Endothelial cell (in vitro differentiated cells): ENCODE measurements around the gene NR3C1. TPM values are rescaled to one million over a fixed set of nuclear protein-coding genes. Genes with fewer than 3 reads are reported as not detected.

Experiments
- DNase-seq: peaks from one replicate; pipeline ENCODE4 v3.0.0; 2021; ENCODE audit warnings: low spot score
- H3K27ac Mint-ChIP-seq: one replicate; pipeline ENCODE4 v1.8.0; 2021; ENCODE audit warnings: mixed read lengths, inconsistent platforms; ENCODE audit not compliant: unreplicated experiment
- H3K27me3 Mint-ChIP-seq: one replicate; pipeline ENCODE4 v1.8.0; 2021; ENCODE audit warnings: mild to moderate bottlenecking, moderate library complexity, mixed read lengths, inconsistent platforms; ENCODE audit not compliant: unreplicated experiment
- H3K36me3 Mint-ChIP-seq: one replicate; pipeline ENCODE4 v1.8.0; 2021; ENCODE audit warnings: mild to moderate bottlenecking, low read depth, mixed read lengths, inconsistent platforms; ENCODE audit not compliant: unreplicated experiment
- H3K4me1 Mint-ChIP-seq: one replicate; pipeline ENCODE4 v1.8.0; 2021; ENCODE audit warnings: mild to moderate bottlenecking, mixed read lengths, inconsistent platforms; ENCODE audit not compliant: unreplicated experiment
- H3K4me3 Mint-ChIP-seq: one replicate; pipeline ENCODE4 v1.8.0; 2021; ENCODE audit warnings: mild to moderate bottlenecking, mixed read lengths, inconsistent platforms; ENCODE audit not compliant: unreplicated experiment
- H3K9me3 Mint-ChIP-seq: one replicate; pipeline ENCODE4 v1.8.0; 2021; ENCODE audit warnings: mixed read lengths, inconsistent platforms; ENCODE audit not compliant: unreplicated experiment
- total RNA-seq: library from RNA; stranded (reverse); fragmentation: NEBNext Ultra II Directional; extraction: Animal tissue kit (Norgen Biotek cat#: 25700); gene quantifications from one replicate; pipeline ENCODE4 v1.2.1, GENCODE V29; 2021; ENCODE audit not compliant: unreplicated experiment
- TF ChIP-seq, protein P1 (sequence below): fragments of 200-600 bp; sonication (generic); IDR thresholded peaks from one replicate; pipeline ENCODE4 v1.5.0; 2021; ENCODE audit warnings: antibody characterized with exemption; ENCODE audit not compliant: unreplicated experiment

The NR3C1 gene
- total RNA-seq, 1 donor from 2014 or later = 9.9 TPM

DNA sequence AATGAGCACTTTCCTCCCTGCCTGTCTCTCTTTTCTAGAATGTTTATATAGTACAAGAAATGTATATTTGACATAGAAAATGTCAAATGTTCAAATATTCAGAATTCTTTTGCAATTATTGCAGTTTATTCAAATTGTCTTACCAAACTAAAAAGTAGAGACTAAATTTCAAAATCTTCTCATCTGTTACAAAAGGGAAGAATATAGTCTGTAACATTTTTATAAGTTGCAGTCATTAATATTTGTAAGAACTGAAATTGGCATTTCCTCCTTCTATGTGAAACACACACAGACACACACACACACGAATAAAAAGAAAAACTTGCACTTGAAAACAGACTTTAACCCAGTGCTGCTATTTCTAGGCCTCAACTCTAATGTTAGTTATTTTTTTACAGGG, 56.4 kb downstream of the NR3C1 start:
- no peak overlapping the region for H3K4me3 Mint-ChIP-seq
- no peaks in the 10 kb centered on the region for H3K27me3 Mint-ChIP-seq
- H3K36me3 Mint-ChIP-seq = no peaks in the 10 kb centered on the region
- TF ChIP-seq, protein P1, sequence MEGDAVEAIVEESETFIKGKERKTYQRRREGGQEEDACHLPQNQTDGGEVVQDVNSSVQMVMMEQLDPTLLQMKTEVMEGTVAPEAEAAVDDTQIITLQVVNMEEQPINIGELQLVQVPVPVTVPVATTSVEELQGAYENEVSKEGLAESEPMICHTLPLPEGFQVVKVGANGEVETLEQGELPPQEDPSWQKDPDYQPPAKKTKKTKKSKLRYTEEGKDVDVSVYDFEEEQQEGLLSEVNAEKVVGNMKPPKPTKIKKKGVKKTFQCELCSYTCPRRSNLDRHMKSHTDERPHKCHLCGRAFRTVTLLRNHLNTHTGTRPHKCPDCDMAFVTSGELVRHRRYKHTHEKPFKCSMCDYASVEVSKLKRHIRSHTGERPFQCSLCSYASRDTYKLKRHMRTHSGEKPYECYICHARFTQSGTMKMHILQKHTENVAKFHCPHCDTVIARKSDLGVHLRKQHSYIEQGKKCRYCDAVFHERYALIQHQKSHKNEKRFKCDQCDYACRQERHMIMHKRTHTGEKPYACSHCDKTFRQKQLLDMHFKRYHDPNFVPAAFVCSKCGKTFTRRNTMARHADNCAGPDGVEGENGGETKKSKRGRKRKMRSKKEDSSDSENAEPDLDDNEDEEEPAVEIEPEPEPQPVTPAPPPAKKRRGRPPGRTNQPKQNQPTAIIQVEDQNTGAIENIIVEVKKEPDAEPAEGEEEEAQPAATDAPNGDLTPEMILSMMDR = no peak
- no peak for DNase-seq
- H3K27ac Mint-ChIP-seq = no peak overlapping the region
- no peaks in the 10 kb centered on the region for H3K4me1 Mint-ChIP-seq
- H3K9me3 Mint-ChIP-seq = no peaks in the 10 kb centered on the region

DNA sequence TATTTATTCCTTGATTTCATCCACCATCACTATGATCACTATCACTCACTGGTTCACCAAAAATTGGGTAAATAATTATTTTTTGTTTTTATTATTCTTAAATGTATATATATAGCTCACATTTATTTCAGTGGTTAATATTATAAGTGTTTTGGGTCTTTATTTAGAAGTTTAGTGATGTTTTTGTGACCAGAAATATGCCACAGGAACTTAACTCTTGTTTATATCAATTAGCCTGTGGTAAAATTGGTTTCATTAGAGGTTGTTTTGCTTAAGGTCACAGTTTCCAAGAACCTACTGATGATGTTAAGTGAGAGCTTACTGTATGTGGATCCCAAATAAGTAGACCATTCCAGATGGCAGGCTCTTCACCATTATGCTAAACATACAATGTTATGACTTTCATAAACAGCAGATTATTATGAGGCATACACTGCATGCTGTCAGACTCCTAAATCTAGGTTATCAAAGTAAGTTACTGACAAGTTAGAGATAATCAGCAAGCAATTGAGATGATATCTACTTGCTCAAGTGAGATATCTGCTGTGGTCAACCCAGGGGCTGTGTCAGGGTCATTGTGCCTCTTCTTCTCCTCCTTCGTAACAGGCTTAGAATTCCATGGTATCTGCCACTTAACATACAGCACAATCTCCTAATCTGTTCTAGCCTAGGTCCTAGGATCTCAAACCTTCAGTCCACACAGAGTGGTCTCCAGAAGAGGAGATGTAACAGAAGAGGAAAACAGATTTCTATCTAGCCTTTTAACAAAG, 57.6 kb downstream of the NR3C1 start:
- Mint-ChIP-seq H3K4me3 (no peak overlapping the region), H3K36me3 (no peaks in the 10 kb centered on the region), H3K27ac (no peak overlapping the region), H3K9me3 (no peaks in the 10 kb centered on the region), H3K27me3 (no peaks in the 10 kb centered on the region), H3K4me1 (no peaks in the 10 kb centered on the region)
- TF ChIP-seq, protein P1 = no peak
- no peak for DNase-seq

DNA sequence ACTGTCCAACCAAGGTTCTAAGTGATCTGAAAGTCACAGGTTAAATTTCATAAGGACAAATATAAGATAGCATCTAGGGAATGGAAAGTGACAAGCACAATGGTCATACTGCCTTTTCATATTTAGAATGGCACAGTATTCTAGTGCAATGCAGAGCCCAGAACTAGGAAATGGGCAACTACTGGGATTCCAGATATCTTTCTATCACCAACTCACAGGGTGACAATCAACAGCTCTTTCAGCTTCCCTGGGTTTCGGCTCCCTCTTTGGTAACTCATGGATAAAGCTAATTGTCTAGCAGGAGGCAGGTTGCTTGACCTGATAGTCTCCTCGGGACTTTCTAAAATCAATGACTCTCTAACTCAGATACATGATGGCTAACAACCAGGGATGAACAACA, 60.4 kb downstream of the NR3C1 start:
- H3K27me3 Mint-ChIP-seq = no peaks in the 10 kb centered on the region
- TF ChIP-seq, protein P1 = no peak
- H3K9me3 Mint-ChIP-seq = no peaks in the 10 kb centered on the region
- H3K4me1 Mint-ChIP-seq = no peaks in the 10 kb centered on the region
- no peak overlapping the region for H3K4me3 Mint-ChIP-seq
- DNase-seq = no peak
- H3K27ac Mint-ChIP-seq = no peak overlapping the region
- no peaks in the 10 kb centered on the region for H3K36me3 Mint-ChIP-seq

DNA sequence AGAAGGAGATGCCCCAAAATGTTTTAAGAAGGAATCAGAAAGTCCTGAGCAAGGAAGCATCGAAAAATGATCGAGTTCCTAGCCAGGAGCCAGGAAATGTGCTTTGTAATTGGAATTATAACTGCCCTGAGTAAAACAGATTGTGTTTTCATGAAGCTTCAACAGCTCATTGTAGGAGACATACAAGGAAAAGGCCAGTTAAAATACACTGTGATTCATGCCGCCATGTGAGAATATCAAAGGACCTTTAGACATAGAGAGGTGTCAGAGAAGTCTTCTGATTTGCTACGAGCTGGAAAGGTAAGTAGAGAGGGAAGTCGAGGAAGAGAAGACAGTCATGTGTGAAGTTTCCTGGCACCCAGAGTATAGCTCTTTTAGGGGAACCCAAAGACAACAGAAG, 60.9 kb downstream of the NR3C1 start:
- Mint-ChIP-seq H3K36me3 (no peaks in the 10 kb centered on the region), H3K27ac (no peak overlapping the region), H3K4me3 (no peak overlapping the region), H3K9me3 (no peaks in the 10 kb centered on the region), H3K27me3 (no peaks in the 10 kb centered on the region), H3K4me1 (no peaks in the 10 kb centered on the region)
- TF ChIP-seq, protein P1 = no peak
- DNase-seq = no peak

DNA sequence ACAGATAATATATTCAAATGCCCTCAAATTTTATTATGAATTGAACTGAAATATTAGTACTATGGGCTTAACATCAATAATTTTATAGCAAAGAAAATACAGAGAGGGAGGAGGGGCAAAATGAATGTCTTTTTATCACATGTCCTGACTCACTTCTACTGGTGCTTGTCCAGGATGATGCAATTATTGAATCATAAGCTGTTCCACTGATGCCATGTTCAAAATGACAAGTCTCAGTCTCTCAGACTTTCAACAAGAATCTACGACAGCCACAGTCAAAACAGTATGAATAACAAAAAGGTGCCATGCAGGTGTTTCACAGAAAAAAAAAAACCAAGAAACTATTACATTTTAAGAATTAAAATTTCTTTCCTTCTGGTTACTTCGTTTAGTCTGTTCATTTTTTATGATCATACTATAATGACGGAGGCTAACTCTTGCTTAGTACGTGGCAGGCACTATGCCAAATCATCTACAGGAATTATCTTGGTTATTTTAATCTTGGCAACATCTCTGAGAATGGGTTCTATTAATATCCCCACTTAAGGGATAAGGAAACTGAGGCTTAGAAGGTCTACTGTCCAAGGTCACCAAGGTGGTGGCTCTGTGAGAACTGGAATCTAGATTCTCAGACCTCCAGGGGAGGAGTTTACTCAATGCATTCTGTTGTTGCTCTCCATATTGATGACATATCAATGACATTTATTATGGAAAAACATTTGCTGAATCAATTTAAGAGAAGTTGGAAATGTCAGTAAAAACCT, 61.5 kb downstream of the NR3C1 start:
- no peaks in the 10 kb centered on the region for H3K27me3 Mint-ChIP-seq
- H3K9me3 Mint-ChIP-seq = no peaks in the 10 kb centered on the region
- H3K4me1 Mint-ChIP-seq = no peaks in the 10 kb centered on the region
- DNase-seq = no peak
- H3K36me3 Mint-ChIP-seq = no peaks in the 10 kb centered on the region
- no peak overlapping the region for H3K4me3 Mint-ChIP-seq
- H3K27ac Mint-ChIP-seq = no peak overlapping the region
- TF ChIP-seq, protein P1 = no peak
